Measurements from ENCODE around the gene PCDHGA4. TPM values are rescaled to one million over a fixed set of nuclear protein-coding genes. Genes with fewer than 3 reads are reported as not detected.

Gene PCDHGA4
- total and polyA plus RNA-seq, 11 donors, result 2.5 to 13.7 (median 9.9) TPM

DNA sequence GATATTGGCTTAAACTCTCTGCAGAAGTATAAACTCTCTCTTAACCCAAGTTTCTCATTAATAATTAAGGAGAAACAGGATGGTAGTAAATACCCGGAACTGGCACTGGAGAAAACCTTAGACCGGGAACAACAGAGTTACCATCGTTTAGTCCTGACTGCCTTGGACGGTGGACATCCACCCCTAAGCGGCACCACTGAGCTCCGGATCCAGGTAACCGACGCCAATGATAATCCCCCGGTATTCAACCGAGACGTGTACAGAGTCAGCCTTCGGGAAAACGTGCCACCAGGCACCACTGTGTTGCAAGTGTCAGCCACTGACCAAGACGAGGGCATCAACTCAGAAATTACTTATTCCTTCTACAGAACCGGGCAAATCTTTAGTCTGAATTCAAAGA, 43.8 kb downstream of the PCDHGA4 start:
- Histone ChIP-seq H3K27me3 (peaks cover 0 to 42% (median 0%) of the 10 kb centered on the region in 9 donors), H3K36me3 (peaks cover 0 to 4% (median 0%) of the 10 kb centered on the region in 9 donors), H3K4me1 (peaks cover 0 to 12% (median 0%) of the 10 kb centered on the region in 12 donors), H3K4me3 (peak overlapping the region in 2 of 12 donors; percentile 19 to 26), H3K27ac (no peak overlapping the region), H3K9me3 (peaks cover 0 to 97% (median 59%) of the 10 kb centered on the region in 12 donors)
- TF ChIP-seq, protein P1, sequence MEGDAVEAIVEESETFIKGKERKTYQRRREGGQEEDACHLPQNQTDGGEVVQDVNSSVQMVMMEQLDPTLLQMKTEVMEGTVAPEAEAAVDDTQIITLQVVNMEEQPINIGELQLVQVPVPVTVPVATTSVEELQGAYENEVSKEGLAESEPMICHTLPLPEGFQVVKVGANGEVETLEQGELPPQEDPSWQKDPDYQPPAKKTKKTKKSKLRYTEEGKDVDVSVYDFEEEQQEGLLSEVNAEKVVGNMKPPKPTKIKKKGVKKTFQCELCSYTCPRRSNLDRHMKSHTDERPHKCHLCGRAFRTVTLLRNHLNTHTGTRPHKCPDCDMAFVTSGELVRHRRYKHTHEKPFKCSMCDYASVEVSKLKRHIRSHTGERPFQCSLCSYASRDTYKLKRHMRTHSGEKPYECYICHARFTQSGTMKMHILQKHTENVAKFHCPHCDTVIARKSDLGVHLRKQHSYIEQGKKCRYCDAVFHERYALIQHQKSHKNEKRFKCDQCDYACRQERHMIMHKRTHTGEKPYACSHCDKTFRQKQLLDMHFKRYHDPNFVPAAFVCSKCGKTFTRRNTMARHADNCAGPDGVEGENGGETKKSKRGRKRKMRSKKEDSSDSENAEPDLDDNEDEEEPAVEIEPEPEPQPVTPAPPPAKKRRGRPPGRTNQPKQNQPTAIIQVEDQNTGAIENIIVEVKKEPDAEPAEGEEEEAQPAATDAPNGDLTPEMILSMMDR (IDR thresholded peaks at IDR 0.05), result peak in 1 of 12 donors; percentile 8
- no peak for TF ChIP-seq POLR2A (IDR thresholded peaks at IDR 0.05)
- no peak for DNase-seq
- WGBS, 4 donors, result 34 to 42% (median 39%) methylated on average over 14 to 15 of the region's 15 CpGs
- intact Hi-C loops (cut with DNase I), result no loop called here
- ATAC-seq, result peak in 2 of 4 donors; percentile 15 to 33

DNA sequence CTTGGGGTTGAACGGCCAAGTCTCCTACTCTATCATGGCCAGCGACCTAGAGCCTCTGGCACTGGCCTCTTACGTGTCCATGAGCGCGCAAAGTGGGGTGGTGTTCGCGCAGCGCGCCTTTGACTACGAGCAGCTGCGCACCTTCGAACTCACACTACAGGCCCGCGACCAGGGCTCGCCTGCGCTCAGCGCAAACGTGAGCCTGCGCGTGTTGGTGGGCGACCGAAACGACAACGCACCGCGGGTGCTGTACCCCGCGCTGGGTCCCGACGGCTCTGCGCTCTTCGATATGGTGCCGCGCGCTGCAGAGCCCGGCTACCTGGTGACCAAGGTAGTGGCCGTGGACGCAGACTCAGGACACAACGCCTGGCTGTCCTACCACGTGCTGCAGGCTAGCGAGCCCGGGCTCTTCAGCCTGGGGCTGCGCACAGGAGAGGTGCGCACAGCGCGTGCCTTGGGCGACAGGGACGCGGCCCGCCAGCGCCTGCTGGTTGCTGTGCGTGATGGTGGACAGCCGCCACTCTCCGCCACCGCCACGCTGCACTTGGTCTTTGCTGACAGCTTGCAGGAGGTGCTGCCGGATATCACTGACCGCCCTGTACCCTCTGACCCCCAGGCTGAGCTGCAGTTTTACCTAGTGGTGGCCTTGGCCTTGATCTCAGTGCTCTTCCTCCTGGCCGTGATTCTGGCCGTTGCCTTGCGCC, 44.9 kb downstream of the PCDHGA4 start:
- Histone ChIP-seq H3K27me3 (peaks cover 0 to 43% (median 0%) of the 10 kb centered on the region in 9 donors), H3K36me3 (peaks cover 0 to 4% (median 0%) of the 10 kb centered on the region in 9 donors), H3K4me1 (peaks cover 0 to 12% (median 0%) of the 10 kb centered on the region in 12 donors), H3K4me3 (peak overlapping the region in 1 of 12 donors; percentile 4), H3K27ac (no peak overlapping the region), H3K9me3 (peaks cover 0 to 97% (median 59%) of the 10 kb centered on the region in 12 donors)
- DNase-seq, result no peak
- TF ChIP-seq, protein P1 (IDR thresholded peaks at IDR 0.05), result no peak
- TF ChIP-seq POLR2A (IDR thresholded peaks at IDR 0.05), result no peak
- WGBS, 4 donors, result 30 to 57% (median 34%) methylated on average over 18 to 61 of the region's 61 CpGs
- intact Hi-C loops (cut with DNase I), result loop anchor here in 2 of 10 donors (10.0 kb wide), 2 partner anchors 55 to 155 kb away; partner anchors contain the start of genes PCDHB15 (in 1 of the 2) and PCDHGA3 (in 1 of the 2)
- no peak for ATAC-seq

DNA sequence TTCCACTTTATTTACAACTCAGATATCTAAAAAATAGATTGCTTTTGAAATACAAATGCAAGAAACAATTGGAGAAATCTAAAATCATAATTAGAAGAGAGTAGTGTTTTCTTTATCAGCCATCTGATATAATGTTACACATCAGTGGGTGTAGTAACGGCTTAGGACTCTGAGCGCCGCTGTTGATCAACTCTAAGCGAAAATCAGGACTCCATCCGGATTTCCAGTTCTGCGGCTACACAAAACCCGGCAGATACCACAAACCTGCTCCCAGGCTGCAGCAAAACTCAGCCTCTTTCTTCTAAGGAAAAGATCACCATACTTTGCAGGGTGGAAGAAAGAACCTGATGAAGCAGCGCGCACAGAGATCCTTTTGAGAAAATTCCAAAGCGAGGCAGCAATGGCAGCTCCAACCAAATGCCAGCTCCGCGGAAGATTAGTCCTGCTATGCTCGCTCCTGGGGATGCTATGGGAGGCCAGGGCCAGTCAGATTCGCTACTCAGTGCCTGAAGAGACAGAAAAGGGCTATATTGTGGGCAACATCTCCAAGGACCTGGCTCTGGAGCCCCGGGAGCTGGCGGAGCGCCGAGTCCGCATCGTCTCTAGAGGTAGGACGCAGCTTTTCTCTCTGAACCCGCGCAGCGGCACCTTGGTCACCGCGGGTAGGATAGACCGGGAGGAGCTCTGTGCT, 47.9 kb downstream of the PCDHGA4 start, which contains the start of gene PCDHGA9:
TSS of gene PCDHGA9 (plus strand) at position 226 of the 691 bp plus-strand sequence. CDS start at position 401, 175 bp downstream.
- Histone ChIP-seq H3K4me1 (peaks cover 0 to 13% (median 0%) of the 10 kb centered on the region in 12 donors), H3K4me3 (peak within 1 kb of the TSS in 9 of 12 donors; percentile 11 to 35 (median 23)), H3K9me3 (peaks cover 0 to 97% (median 62%) of the 10 kb centered on the region in 12 donors), H3K36me3 (peaks cover 0 to 4% (median 0%) of the 10 kb centered on the region in 9 donors), H3K27ac (no peak within 1 kb of the TSS), H3K27me3 (peaks cover 0 to 46% (median 0%) of the 10 kb centered on the region in 9 donors)
- DNase-seq (no peak), ATAC-seq (no peak)
- intact Hi-C loops (cut with DNase I), result loop anchor here in 2 of 10 donors (10.0 kb wide), 2 partner anchors 58 to 158 kb away; partner anchors contain the start of genes PCDHB15 (in 1 of the 2) and PCDHGA3 (in 1 of the 2)
- WGBS, 4 donors, result 33 to 49% (median 40%) methylated on average over 26 to 27 of the region's 27 CpGs
- TF ChIP-seq, protein P1 (IDR thresholded peaks at IDR 0.05), result peak in 8 of 12 donors; percentile 9 to 32 (median 18)
- TF ChIP-seq POLR2A (IDR thresholded peaks at IDR 0.05), result no peak
